ENCODE results near the gene STUB1. TPM values are rescaled to one million over a fixed set of nuclear protein-coding genes. Genes with fewer than 3 reads are reported as not detected.
"Not testable (repeated sequence)": the region's sequence is repeated elsewhere in the genome, so short reads cannot be mapped to it uniquely, and the experiment has no call there.

The STUB1 gene
- total and polyA plus RNA-seq, 5 donors = 114 to 126 (median 119) TPM

DNA sequence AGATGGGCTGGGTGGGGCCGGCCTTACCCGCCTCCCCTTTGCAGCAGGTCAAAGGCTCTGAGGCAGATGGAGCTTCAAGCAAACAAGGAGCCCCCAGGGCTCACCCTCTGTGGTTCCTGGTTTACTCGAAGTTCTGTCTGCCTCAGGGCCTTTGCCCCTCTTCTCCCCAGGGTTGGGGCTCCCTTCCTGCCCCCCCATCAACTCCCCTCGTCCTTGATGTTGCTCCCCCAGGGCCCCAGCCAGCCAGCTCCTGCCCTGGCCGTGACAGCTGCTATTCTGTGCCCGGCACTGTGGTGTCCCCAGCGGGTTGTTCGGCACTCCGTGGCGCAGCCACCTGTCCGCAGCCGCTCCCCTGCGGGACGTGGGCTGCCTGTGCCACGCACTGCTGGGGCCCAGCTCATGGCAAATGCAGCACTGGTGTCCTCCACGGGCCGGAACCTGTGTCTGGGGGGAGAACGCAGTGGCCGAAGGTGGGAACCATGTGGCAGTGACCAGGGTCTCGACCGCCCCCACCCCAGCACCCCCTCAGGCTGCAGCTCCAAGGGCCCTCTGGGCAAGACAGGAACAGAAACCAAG, 30.4 kb downstream of the STUB1 start:
- Histone ChIP-seq H3K27me3 (ENCODE audit: control insufficient read depth, insufficient read depth) (no peaks in the 10 kb centered on the region), H3K4me3 (ENCODE audit: low read length) (no peak overlapping the region), H3K27ac (ENCODE audit: low read length) (no peak overlapping the region), H3K9me3 (ENCODE audit: control insufficient read depth, low read length) (no peaks in the 10 kb centered on the region), H3K4me1 (ENCODE audit: control insufficient read depth, insufficient read depth, low read length) (no peaks in the 10 kb centered on the region)
- intact Hi-C loops (cut with DNase I) = loop anchor here in 3 of 4 donors (5.0 to 10.0 kb wide), 3 partner anchors 74 to 344 kb away; partner anchors contain the start of genes CHTF18 (in 3 of the 3) and RPUSD1 (in 3 of the 3)
- ATAC-seq (no peak), DNase-seq (no peak)
- WGBS = 71% methylated on average over 21 of the region's 21 CpGs

DNA sequence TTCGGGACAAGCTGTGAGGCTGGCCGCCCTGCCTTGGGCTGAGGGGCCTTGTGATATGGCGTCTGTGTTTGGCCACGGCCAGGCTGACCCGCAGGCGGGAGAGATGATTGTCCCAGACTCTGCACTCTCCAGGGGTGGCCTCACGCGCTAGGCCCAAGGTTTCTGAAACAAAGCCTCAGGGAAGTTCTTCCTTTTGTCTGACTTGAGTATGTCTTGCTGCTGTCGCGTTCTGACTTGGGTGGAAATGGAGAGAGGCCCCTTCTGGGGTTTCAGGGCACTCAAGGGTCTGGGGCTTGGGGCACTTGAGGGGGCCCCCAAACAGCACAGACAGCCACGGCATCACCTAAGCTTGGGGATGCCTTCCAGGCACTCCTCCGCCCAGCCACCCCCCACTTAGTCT, 30.9 kb downstream of the STUB1 start:
- Histone ChIP-seq H3K9me3 (ENCODE audit: control insufficient read depth, low read length) (no peaks in the 10 kb centered on the region), H3K27ac (ENCODE audit: low read length) (no peak overlapping the region), H3K4me3 (ENCODE audit: low read length) (no peak overlapping the region), H3K4me1 (ENCODE audit: control insufficient read depth, insufficient read depth, low read length) (no peaks in the 10 kb centered on the region), H3K27me3 (ENCODE audit: control insufficient read depth, insufficient read depth) (no peaks in the 10 kb centered on the region)
- ATAC-seq = no peak
- no peak for DNase-seq
- 70% methylated on average over 12 of the region's 12 CpGs for WGBS
- intact Hi-C loops (cut with DNase I) = loop anchor here in 3 of 4 donors (5.0 to 10.0 kb wide), 3 partner anchors 74 to 344 kb away; partner anchors contain the start of genes CHTF18 (in 3 of the 3) and RPUSD1 (in 3 of the 3)

DNA sequence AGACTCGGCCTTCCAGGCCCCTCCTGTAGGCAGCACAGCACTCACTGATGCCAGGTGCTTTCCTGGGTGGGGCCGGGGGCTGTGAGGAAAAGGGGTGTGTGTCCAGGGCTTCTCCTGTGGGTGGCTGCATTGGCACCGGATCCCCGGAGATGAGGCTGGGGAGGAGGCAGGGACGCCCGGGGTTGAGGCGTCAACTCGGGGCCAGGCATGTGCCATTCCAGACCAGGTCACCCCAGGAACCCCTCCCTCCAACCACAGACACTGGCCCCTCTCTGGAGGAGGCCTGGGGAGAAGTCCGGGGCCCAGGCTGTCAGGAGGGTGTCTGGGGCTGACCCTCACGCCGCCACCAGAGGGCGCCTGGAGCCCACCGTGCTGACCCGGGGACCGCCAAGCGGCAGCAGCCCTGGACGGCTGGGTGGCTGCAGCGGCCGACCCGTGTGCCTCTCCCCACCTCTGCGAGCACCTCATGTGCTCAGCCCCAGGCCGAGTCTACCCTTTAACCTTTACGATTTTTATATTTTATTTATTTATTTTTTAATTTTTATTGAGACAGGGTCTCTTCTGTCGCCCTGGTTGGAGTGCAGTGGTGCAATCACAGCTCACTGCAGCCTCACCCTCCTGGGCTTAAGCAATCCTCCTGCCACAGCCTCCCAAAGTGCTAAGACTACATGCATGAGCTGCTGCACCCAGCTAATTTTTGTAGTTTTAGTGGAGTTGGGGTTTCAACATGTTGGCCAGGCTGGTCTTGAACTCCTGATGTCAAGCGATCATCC, 31.5 kb downstream of the STUB1 start:
- no peaks in the 10 kb centered on the region for H3K9me3 ChIP-seq (ENCODE audit: control insufficient read depth, low read length)
- intact Hi-C loops (cut with DNase I) = loop anchor here (2.0 to 10.0 kb wide), 4 partner anchors 73 to 343 kb away; partner anchors contain the start of genes CHTF18 (in 3 of the 4) and RPUSD1 (in 3 of the 4)
- H3K4me1 ChIP-seq (ENCODE audit: control insufficient read depth, insufficient read depth, low read length) = no peaks in the 10 kb centered on the region
- ATAC-seq (peak; percentile 64 to 67), DNase-seq (peak; percentile 83 to 94 (median 92))
- WGBS = 12% methylated on average over 25 of the region's 25 CpGs
- H3K27me3 ChIP-seq (ENCODE audit: control insufficient read depth, insufficient read depth) = no peaks in the 10 kb centered on the region
- H3K4me3 ChIP-seq (ENCODE audit: low read length) = no peak overlapping the region
- H3K27ac ChIP-seq (ENCODE audit: low read length) = no peak overlapping the region

DNA sequence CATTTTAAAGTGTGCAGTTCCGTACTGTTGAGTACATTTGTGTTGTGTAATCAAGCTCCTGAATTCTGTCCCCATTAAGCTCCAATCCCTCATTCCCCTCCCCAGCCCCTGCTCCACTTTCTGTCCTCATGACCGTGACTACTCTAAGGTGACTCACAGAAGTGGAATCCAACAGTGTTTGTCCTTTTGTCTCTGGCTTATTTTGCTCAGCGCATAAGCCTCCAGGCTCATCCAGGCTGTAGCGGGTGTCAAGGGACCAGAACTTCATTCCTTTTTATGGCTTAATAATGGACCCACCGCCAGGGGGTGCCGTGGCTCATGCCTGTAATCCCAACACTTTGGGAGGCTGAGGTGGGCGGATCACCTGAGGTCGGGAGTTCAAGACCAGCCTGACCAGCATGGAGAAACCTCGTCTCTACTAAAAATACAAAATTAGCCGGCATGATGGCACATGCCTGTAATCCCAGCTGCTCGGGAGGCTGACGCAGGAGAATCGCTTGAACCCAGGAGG, 32.6 kb downstream of the STUB1 start:
- not testable (repeated sequence) for DNase-seq; H3K4me1 ChIP-seq (ENCODE audit: control insufficient read depth, insufficient read depth, low read length); H3K27me3 ChIP-seq (ENCODE audit: control insufficient read depth, insufficient read depth); ATAC-seq; H3K27ac ChIP-seq (ENCODE audit: low read length); H3K4me3 ChIP-seq (ENCODE audit: low read length); H3K9me3 ChIP-seq (ENCODE audit: control insufficient read depth, low read length)
- intact Hi-C loops (cut with DNase I) = loop anchor here (2.0 to 10.0 kb wide), 4 partner anchors 72 to 342 kb away; partner anchors contain the start of genes CHTF18 (in 3 of the 4) and RPUSD1 (in 3 of the 4)
- WGBS = 57% methylated on average over 13 of the region's 13 CpGs

DNA sequence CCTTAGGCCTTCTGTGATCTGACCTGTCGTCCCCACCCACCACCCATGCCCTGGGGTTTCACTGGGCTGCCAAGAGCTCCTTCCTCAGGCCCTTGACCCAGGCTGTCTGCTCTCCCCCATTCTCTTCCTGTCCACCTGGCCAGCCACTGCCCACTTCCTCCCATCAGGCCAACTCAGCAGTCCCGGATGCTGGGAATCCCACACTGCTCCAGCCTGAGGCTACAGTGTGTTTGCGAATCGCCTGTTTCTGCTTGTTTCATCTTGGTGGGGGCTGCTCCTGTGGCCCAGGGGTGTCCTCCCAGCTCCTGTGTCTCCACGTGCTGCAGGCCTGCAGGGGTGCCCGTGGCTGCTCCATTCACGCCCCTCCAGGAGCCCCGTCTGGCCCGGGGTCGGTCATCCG, 33.9 kb downstream of the STUB1 start:
- DNase-seq = no peak
- Histone ChIP-seq H3K27me3 (ENCODE audit: control insufficient read depth, insufficient read depth) (no peaks in the 10 kb centered on the region), H3K9me3 (ENCODE audit: control insufficient read depth, low read length) (no peaks in the 10 kb centered on the region), H3K4me3 (ENCODE audit: low read length) (no peak overlapping the region), H3K4me1 (ENCODE audit: control insufficient read depth, insufficient read depth, low read length) (no peaks in the 10 kb centered on the region), H3K27ac (ENCODE audit: low read length) (no peak overlapping the region)
- ATAC-seq = no peak
- 71% methylated on average over 11 of the region's 11 CpGs for WGBS
- intact Hi-C loops (cut with DNase I) = loop anchor here in 3 of 4 donors (5.0 to 10.0 kb wide), 3 partner anchors 71 to 341 kb away; partner anchors contain the start of genes CHTF18 (in 3 of the 3) and RPUSD1 (in 3 of the 3)

DNA sequence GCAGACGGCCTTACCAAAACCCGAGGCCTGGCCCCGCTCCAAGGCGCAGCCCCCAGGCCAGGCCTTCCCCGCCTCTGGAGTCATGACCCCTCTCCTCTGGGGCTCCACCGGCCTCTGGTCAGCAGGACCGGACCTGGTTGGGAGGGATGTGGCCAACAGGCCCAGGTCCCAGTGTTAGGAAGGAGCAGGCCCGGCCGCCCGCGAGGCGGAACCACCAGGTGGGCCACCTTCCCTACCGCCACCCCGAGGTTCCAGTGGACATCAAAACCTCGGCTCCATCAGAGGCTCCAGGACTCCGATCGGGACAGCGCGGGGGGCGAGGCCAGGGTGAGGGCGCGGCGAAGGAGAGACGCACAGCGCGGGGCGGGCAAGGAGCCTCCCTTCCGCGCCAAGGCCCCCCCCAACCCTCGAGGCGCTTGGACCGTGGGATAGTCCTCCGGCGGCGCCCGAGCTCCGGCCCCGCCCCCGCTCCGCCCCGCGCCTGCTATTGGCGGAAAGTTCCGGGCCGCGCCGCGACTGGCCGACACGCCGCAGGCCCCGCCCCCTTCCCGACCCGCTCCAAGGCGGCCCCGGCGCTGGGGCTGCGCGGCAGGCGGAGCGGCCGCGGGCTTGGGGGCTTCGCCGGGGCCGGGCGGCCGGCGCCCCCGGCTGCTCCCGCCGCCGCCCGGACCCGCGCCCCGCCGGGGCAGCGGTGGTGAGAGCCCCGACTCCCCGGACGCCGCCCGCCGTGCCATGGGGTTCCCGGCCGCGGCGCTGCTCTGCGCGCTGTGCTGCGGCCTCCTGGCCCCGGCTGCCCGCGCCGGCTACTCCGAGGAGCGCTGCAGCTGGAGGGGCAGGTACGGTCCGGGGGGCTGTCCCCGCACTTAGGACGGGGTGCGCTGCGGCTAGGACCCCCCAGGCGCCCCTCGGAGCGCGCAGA, 34.6 kb downstream of the STUB1 start, which contains the start of gene METRN:
METRN (plus strand) TSS at position 561 of the 919 bp plus-strand sequence; CDS start at position 733, 172 bp downstream.
- Histone ChIP-seq H3K27ac (ENCODE audit: low read length) (no peak within 1 kb of the TSS), H3K9me3 (ENCODE audit: control insufficient read depth, low read length) (no peaks in the 10 kb centered on the region), H3K27me3 (ENCODE audit: control insufficient read depth, insufficient read depth) (no peaks in the 10 kb centered on the region), H3K4me3 (ENCODE audit: low read length) (peak within 1 kb of the TSS; percentile 91), H3K4me1 (ENCODE audit: control insufficient read depth, insufficient read depth, low read length) (peaks cover under 1% of the 10 kb centered on the region)
- WGBS = 3% methylated on average over 107 of the region's 108 CpGs
- intact Hi-C loops (cut with DNase I) = loop anchor here in 3 of 4 donors (5.0 to 10.0 kb wide), 3 partner anchors 70 to 340 kb away; partner anchors contain the start of genes CHTF18 (in 3 of the 3) and RPUSD1 (in 3 of the 3)
- DNase-seq (peak; percentile 93 to 99 (median 97)), ATAC-seq (peak; percentile 88 to 90)

DNA sequence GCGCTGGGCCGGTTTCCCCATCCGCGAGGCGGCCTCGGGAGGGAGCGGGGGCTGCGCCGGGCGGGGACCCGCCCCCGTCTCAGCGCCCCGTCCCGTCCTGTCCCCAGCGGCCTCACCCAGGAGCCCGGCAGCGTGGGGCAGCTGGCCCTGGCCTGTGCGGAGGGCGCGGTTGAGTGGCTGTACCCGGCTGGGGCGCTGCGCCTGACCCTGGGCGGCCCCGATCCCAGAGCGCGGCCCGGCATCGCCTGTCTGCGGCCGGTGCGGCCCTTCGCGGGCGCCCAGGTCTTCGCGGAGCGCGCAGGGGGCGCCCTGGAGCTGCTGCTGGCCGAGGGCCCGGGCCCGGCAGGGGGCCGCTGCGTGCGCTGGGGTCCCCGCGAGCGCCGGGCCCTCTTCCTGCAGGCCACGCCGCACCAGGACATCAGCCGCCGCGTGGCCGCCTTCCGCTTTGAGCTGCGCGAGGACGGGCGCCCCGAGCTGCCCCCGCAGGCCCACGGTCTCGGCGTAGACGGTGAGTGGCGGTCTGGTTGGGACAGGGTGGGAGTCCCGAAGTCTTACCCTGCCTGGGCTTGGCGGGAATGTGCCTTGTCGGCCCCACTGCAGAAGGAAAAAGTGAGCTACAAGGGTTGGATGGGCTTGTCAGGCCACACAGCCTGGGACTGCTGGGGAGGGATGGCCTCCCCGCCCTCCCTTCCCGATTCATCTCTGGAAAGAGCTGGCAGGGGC, 35.4 kb downstream of the STUB1 start:
- peak overlapping the region; percentile 91 for H3K4me3 ChIP-seq (ENCODE audit: low read length)
- DNase-seq (peak in 1 of 3 donors; percentile 74), ATAC-seq (no peak)
- no peak overlapping the region for H3K27ac ChIP-seq (ENCODE audit: low read length)
- H3K27me3 ChIP-seq (ENCODE audit: control insufficient read depth, insufficient read depth) = no peaks in the 10 kb centered on the region
- no peaks in the 10 kb centered on the region for H3K9me3 ChIP-seq (ENCODE audit: control insufficient read depth, low read length)
- 2% methylated on average over 74 of the region's 74 CpGs for WGBS
- intact Hi-C loops (cut with DNase I) = loop anchor here in 2 of 4 donors (10.0 kb wide), 2 partner anchors 69 to 339 kb away; partner anchors contain the start of genes CHTF18 (in 1 of the 2) and RPUSD1 (in 1 of the 2)
- H3K4me1 ChIP-seq (ENCODE audit: control insufficient read depth, insufficient read depth, low read length) = peaks cover 3% of the 10 kb centered on the region

DNA sequence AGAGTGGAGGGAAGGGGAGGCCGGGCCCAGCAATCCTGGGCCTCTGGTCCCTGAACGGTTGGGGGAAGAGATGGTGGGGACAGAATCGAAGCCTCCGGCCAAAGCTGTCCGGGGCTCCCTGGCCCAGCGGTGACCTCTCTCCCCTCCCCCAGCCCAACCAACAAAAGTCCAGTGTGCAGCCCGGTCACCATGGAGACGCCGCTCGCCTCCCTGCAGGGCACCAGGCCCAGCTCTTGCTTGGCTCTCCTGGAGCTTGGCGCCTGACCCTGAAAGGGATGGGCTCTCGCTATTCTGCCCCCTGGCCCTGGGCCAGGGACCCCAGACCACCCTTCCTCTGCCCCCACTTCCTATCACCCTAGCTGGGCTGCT, 36.0 kb downstream of the STUB1 start:
- Histone ChIP-seq H3K27me3 (ENCODE audit: control insufficient read depth, insufficient read depth) (no peaks in the 10 kb centered on the region), H3K9me3 (ENCODE audit: control insufficient read depth, low read length) (no peaks in the 10 kb centered on the region), H3K4me3 (ENCODE audit: low read length) (peak overlapping the region; percentile 91), H3K27ac (ENCODE audit: low read length) (no peak overlapping the region), H3K4me1 (ENCODE audit: control insufficient read depth, insufficient read depth, low read length) (peaks cover 3% of the 10 kb centered on the region)
- DNase-seq (peak; percentile 53 to 82 (median 78)), ATAC-seq (no peak)
- intact Hi-C loops (cut with DNase I) = loop anchor here in 2 of 4 donors (10.0 kb wide), 2 partner anchors 69 to 339 kb away; partner anchors contain the start of genes CHTF18 (in 1 of the 2) and RPUSD1 (in 1 of the 2)
- WGBS = 26% methylated on average over 12 of the region's 12 CpGs

DNA sequence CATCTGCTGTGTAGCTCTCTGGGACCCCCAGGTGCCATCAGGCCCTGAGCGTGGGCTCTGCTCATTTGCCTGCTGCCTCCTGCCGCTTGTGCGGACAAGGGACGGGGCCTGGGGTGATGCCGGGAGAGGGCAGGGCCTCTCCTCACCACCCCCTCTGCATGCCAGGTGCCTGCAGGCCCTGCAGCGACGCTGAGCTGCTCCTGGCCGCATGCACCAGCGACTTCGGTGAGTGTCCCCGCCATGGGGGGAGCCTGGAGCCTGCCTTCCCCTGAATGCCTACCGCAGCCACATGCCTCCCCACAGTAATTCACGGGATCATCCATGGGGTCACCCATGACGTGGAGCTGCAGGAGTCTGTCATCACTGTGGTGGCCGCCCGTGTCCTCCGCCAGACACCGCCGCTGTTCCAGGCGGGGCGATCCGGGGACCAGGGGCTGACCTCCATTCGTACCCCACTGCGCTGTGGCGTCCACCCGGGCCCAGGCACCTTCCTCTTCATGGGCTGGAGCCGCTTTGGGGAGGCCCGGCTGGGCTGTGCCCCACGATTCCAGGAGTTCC, 36.6 kb downstream of the STUB1 start:
- intact Hi-C loops (cut with DNase I) = loop anchor here in 2 of 4 donors (10.0 kb wide), 2 partner anchors 68 to 338 kb away; partner anchors contain the start of genes CHTF18 (in 1 of the 2) and RPUSD1 (in 1 of the 2)
- no peak overlapping the region for H3K4me3 ChIP-seq (ENCODE audit: low read length)

More for the DNA sequence above, 36.6 kb downstream of the STUB1 start:
- WGBS = 87% methylated on average over 29 of the region's 29 CpGs
- no peaks in the 10 kb centered on the region for H3K27me3 ChIP-seq (ENCODE audit: control insufficient read depth, insufficient read depth)
- H3K9me3 ChIP-seq (ENCODE audit: control insufficient read depth, low read length) = no peaks in the 10 kb centered on the region
- H3K27ac ChIP-seq (ENCODE audit: low read length) = no peak overlapping the region
- DNase-seq (no peak), ATAC-seq (no peak)
- H3K4me1 ChIP-seq (ENCODE audit: control insufficient read depth, insufficient read depth, low read length) = peaks cover 3% of the 10 kb centered on the region
